ENCODE measurements around the gene ZNF136. TPM values are rescaled to one million over a fixed set of nuclear protein-coding genes. Genes with fewer than 3 reads are reported as not detected.

Gene ZNF136
- total and polyA plus RNA-seq, 2 of the 13 experiments (the other 11 are each of a cell fraction or from before 2014, with no cell fraction given) = 2.5 to 10.2 TPM

DNA sequence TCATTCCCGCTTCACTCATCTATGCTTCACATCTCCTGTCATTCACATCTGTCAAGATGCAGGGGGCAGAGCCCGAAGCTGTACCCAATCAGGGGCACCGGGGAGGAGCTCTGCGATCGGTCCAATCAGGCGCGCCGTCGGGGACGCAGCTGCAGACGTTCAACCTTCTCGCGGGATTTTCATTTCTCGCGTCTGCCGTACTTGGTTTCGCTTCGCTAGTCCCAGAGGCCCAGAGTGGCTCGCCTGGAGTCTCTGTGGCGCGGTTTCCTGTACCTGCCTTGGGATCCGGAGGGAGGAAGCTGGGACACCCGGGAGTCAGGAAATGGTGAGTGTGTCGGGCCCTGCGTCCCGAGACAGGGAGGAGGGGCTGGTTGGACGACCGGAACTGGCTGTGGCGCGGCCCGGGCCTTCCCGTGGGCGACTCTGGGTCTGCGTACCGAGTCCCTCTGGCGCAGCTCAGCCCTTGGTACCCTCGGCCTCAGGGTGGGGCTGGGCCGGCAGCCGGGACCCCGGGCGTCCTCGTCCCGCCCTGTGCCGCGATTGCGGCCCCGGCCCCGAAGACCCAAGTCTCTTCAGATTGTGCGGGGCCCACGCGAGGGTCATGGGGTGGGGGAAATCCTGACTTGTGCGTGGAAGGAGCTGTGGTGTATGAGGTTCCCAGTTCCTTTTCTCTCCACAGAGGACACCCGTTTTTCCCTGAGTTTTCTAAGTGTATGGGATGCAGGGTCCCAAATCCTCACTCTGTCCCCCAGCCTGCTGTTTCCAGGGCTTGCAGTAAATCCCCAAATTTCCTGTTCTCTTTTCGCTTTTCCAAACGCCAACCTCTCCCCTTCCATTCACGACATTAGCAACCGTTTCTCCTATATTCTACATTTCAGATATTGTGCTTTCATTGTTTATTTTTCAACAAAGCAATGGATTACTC is at the start of gene ZNF136 (continued):
- TF ChIP-seq, protein P1, sequence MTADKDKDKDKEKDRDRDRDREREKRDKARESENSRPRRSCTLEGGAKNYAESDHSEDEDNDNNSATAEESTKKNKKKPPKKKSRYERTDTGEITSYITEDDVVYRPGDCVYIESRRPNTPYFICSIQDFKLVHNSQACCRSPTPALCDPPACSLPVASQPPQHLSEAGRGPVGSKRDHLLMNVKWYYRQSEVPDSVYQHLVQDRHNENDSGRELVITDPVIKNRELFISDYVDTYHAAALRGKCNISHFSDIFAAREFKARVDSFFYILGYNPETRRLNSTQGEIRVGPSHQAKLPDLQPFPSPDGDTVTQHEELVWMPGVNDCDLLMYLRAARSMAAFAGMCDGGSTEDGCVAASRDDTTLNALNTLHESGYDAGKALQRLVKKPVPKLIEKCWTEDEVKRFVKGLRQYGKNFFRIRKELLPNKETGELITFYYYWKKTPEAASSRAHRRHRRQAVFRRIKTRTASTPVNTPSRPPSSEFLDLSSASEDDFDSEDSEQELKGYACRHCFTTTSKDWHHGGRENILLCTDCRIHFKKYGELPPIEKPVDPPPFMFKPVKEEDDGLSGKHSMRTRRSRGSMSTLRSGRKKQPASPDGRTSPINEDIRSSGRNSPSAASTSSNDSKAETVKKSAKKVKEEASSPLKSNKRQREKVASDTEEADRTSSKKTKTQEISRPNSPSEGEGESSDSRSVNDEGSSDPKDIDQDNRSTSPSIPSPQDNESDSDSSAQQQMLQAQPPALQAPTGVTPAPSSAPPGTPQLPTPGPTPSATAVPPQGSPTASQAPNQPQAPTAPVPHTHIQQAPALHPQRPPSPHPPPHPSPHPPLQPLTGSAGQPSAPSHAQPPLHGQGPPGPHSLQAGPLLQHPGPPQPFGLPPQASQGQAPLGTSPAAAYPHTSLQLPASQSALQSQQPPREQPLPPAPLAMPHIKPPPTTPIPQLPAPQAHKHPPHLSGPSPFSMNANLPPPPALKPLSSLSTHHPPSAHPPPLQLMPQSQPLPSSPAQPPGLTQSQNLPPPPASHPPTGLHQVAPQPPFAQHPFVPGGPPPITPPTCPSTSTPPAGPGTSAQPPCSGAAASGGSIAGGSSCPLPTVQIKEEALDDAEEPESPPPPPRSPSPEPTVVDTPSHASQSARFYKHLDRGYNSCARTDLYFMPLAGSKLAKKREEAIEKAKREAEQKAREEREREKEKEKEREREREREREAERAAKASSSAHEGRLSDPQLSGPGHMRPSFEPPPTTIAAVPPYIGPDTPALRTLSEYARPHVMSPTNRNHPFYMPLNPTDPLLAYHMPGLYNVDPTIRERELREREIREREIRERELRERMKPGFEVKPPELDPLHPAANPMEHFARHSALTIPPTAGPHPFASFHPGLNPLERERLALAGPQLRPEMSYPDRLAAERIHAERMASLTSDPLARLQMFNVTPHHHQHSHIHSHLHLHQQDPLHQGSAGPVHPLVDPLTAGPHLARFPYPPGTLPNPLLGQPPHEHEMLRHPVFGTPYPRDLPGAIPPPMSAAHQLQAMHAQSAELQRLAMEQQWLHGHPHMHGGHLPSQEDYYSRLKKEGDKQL (CRISPR knock-in tag; IDR thresholded peaks at IDR 0.05; ENCODE audit: low read depth) = no peak
- TF ChIP-seq ZSCAN30 (CRISPR knock-in tag; IDR thresholded peaks at IDR 0.05) (no peak), ZNF761 (CRISPR knock-in tag; conservative IDR thresholded peaks at IDR 0.05) (no peak), EHMT2 (IDR thresholded peaks at IDR 0.05; ENCODE audit: borderline replicate concordance, low read depth, low read length) (no peak), ZBTB42 (CRISPR knock-in tag; IDR thresholded peaks at IDR 0.05) (no peak), KDM3A (CRISPR knock-in tag; IDR thresholded peaks at IDR 0.05; ENCODE audit: low read depth) (peak; percentile 76; the same call in 1 of the 2 replicates), YEATS2 (CRISPR knock-in tag; IDR thresholded peaks at IDR 0.05; ENCODE audit: borderline replicate concordance) (peak; percentile 85), HHEX (CRISPR knock-in tag; IDR thresholded peaks at IDR 0.05) (no peak), TBX3 (IDR thresholded peaks at IDR 0.05; ENCODE audit: borderline replicate concordance) (no peak), GATAD1 (CRISPR knock-in tag; IDR thresholded peaks at IDR 0.05) (peak; percentile 82), ARNTL (CRISPR knock-in tag; IDR thresholded peaks at IDR 0.05) (no peak), ZNF235 (CRISPR knock-in tag; IDR thresholded peaks at IDR 0.05; ENCODE audit: borderline replicate concordance) (no peak), HMG20A (CRISPR knock-in tag; IDR thresholded peaks at IDR 0.05; ENCODE audit: borderline replicate concordance) (no peak), ZNF44 (CRISPR knock-in tag; IDR thresholded peaks at IDR 0.05) (peak; percentile 84; the same call in 1 of the 2 replicates)
- TF ChIP-seq, protein P2, sequence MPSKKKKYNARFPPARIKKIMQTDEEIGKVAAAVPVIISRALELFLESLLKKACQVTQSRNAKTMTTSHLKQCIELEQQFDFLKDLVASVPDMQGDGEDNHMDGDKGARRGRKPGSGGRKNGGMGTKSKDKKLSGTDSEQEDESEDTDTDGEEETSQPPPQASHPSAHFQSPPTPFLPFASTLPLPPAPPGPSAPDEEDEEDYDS (CRISPR knock-in tag; IDR thresholded peaks at IDR 0.05) = peak; percentile 53; the same call in 1 of the 2 replicates
- TF ChIP-seq, protein P3, sequence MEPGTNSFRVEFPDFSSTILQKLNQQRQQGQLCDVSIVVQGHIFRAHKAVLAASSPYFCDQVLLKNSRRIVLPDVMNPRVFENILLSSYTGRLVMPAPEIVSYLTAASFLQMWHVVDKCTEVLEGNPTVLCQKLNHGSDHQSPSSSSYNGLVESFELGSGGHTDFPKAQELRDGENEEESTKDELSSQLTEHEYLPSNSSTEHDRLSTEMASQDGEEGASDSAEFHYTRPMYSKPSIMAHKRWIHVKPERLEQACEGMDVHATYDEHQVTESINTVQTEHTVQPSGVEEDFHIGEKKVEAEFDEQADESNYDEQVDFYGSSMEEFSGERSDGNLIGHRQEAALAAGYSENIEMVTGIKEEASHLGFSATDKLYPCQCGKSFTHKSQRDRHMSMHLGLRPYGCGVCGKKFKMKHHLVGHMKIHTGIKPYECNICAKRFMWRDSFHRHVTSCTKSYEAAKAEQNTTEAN (CRISPR knock-in tag; conservative IDR thresholded peaks at IDR 0.05) = 0 out of 2 replicates have a peak, but pooled peaks have one; percentile 55
- TF ChIP-seq, protein P4, sequence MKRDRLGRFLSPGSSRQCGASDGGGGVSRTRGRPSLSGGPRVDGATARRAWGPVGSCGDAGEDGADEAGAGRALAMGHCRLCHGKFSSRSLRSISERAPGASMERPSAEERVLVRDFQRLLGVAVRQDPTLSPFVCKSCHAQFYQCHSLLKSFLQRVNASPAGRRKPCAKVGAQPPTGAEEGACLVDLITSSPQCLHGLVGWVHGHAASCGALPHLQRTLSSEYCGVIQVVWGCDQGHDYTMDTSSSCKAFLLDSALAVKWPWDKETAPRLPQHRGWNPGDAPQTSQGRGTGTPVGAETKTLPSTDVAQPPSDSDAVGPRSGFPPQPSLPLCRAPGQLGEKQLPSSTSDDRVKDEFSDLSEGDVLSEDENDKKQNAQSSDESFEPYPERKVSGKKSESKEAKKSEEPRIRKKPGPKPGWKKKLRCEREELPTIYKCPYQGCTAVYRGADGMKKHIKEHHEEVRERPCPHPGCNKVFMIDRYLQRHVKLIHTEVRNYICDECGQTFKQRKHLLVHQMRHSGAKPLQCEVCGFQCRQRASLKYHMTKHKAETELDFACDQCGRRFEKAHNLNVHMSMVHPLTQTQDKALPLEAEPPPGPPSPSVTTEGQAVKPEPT (CRISPR knock-in tag; IDR thresholded peaks at IDR 0.05; ENCODE audit: low read depth) = no peak

Data from HepG2 (cell line).